ENCODE data around the gene RBMS1. TPM values are rescaled to one million over a fixed set of nuclear protein-coding genes. Genes with fewer than 3 reads are reported as not detected.

RBMS1 gene
- total RNA-seq, 4 donors from 2014 or later = 13.0 to 24.5 (median 14.1) TPM

DNA sequence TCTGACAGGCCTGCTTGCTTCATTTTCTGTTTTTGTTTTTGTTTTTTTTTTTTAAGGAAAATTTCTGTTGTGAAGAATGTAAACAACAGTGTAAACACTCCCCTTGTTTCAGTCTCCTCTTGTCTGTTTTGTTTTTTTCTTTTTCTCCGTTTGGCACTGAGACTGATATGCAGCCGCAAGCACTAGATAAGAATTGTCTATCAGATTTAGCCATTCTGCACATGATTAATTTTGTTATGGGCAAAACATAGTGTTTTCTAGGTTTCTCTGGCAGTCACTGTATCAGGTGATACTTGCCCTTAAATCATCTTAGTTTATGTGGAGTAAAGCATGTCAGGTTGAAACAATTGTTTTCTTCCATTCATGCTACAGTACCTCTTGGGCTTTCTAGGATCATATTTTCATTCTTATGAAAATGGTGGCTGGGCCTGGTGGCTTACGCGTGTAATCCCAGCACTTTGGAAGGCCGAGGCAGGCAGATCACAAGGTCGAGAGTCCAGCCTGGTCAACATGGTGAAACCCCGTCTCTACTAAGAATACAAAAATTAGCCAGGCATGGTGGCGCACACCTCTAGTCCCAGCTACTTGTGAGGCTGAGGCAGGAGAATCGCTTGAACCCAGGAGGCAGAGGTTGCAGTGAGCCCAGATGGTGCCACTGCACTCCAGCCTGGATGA is 12.9 kb upstream of the RBMS1 start:
- Histone ChIP-seq H3K27me3 (no peaks in the 10 kb centered on the region), H3K27ac (no peak overlapping the region), H3K4me3 (no peak overlapping the region), H3K9me3 (no peaks in the 10 kb centered on the region), H3K4me1 (peaks cover 4 to 9% of the 10 kb centered on the region in 2 donors), H3K36me3 (no peaks in the 10 kb centered on the region)
- in situ Hi-C loops (cut with MboI; ENCODE audit: low sequenced_read_pairs in 4 of 4) (no loop called here), intact Hi-C loops (cut with DNase I; ENCODE audit: low total_unique reads) (no loop called here)
- DNase-seq (no peak), ATAC-seq (no peak)
- TF ChIP-seq CTCF (IDR thresholded peaks at IDR 0.05 in 4 of 5, conservative IDR thresholded peaks at IDR 0.05 in 1 of 5) = no peak
- TF ChIP-seq POLR2A (IDR thresholded peaks at IDR 0.05) = no peak

DNA sequence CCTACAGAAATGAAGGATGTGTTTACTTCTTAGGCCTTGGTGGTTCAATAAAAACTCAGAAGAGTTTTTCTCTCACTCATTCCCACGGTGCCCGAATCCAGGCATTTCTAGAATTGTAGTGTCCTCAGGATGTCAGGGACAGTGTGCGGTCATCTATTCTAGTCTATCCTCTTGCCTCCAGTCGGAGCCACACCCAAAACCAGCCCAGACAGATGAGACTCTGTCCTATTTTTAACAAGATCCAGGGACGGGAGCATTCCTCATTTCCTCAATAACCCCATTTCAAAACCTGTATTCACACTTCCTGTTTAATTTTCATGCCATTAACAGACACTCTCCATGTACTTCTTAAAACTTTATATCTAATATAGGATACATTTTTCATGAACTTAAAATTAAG is 11.6 kb upstream of the RBMS1 start:
- H3K4me1 ChIP-seq = peaks cover 4 to 9% of the 10 kb centered on the region in 2 donors
- in situ Hi-C loops (cut with MboI; ENCODE audit: low sequenced_read_pairs in 4 of 4) = no loop called here
- intact Hi-C loops (cut with DNase I; ENCODE audit: low total_unique reads) = no loop called here
- H3K36me3 ChIP-seq = no peaks in the 10 kb centered on the region
- H3K27me3 ChIP-seq = no peaks in the 10 kb centered on the region
- no peak overlapping the region for H3K27ac ChIP-seq
- no peak overlapping the region for H3K4me3 ChIP-seq
- H3K9me3 ChIP-seq = no peaks in the 10 kb centered on the region
- TF ChIP-seq POLR2A (IDR thresholded peaks at IDR 0.05) (no peak), CTCF (IDR thresholded peaks at IDR 0.05 in 4 of 5, conservative IDR thresholded peaks at IDR 0.05 in 1 of 5) (no peak)
- DNase-seq (peak in 1 of 2 donors; percentile 29), ATAC-seq (peak; percentile 69 to 95)

GRCh38 chr2:160502478-160502877 is 8.9 kb upstream of the RBMS1 start:
- peaks cover 4 to 9% of the 10 kb centered on the region in 2 donors for H3K4me1 ChIP-seq
- H3K9me3 ChIP-seq = no peaks in the 10 kb centered on the region
- intact Hi-C loops (cut with DNase I; ENCODE audit: low total_unique reads) = no loop called here
- H3K4me3 ChIP-seq = no peak overlapping the region
- TF ChIP-seq POLR2A (IDR thresholded peaks at IDR 0.05) (no peak), CTCF (IDR thresholded peaks at IDR 0.05 in 4 of 5, conservative IDR thresholded peaks at IDR 0.05 in 1 of 5) (no peak)
- no peak for ATAC-seq
- H3K36me3 ChIP-seq = no peaks in the 10 kb centered on the region
- in situ Hi-C loops (cut with MboI; ENCODE audit: low sequenced_read_pairs in 4 of 4) = no loop called here
- H3K27ac ChIP-seq = no peak overlapping the region
- DNase-seq = no peak
- H3K27me3 ChIP-seq = no peaks in the 10 kb centered on the region

GRCh38 chr2:160501370-160501769 is 7.8 kb upstream of the RBMS1 start:
- in situ Hi-C loops (cut with MboI; ENCODE audit: low sequenced_read_pairs in 4 of 4) = no loop called here
- intact Hi-C loops (cut with DNase I; ENCODE audit: low total_unique reads) = no loop called here

More at GRCh38 chr2:160501370-160501769, 7.8 kb upstream of the RBMS1 start:
- Histone ChIP-seq H3K27ac (no peak overlapping the region), H3K9me3 (no peaks in the 10 kb centered on the region), H3K4me1 (peaks cover 4 to 9% of the 10 kb centered on the region in 2 donors), H3K4me3 (no peak overlapping the region), H3K36me3 (no peaks in the 10 kb centered on the region), H3K27me3 (no peaks in the 10 kb centered on the region)
- TF ChIP-seq POLR2A (IDR thresholded peaks at IDR 0.05) (no peak), CTCF (IDR thresholded peaks at IDR 0.05 in 4 of 5, conservative IDR thresholded peaks at IDR 0.05 in 1 of 5) (no peak)
- DNase-seq (no peak), ATAC-seq (no peak)
